HG02973 (cell line): Measurements from ENCODE around the gene ANKRD55.

Source experiments
- ATAC-seq: cut with Tn5 transposase; IDR thresholded peaks from one replicate; pipeline ENCODE4 v1.9.1; 2021; ENCODE audit warnings: moderate library complexity; ENCODE audit not compliant: unreplicated experiment

The ANKRD55 gene

GRCh38 chr5:56054666-56055065 is 178.5 kb downstream of the ANKRD55 start:
- ATAC-seq: no peak

DNA sequence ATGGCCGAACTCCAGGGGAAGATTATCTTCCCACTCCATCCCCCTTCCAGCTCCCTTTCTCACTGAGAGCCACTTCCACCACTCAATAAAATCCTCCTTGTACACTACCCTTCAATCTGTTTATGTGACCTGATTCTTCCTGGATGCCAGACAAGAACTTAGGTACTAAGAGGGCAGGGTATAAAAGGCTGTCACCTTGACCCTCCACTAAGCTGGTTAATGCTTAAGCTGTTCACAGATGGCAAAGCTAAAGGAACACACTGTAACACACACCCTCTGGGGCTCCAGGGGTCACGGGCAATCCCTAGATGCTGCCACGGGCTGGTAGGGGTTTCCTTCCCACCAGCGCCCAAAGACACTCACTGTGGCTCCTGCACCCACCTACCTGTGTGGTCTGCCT is 179.8 kb downstream of the ANKRD55 start:
- no peak for ATAC-seq

DNA sequence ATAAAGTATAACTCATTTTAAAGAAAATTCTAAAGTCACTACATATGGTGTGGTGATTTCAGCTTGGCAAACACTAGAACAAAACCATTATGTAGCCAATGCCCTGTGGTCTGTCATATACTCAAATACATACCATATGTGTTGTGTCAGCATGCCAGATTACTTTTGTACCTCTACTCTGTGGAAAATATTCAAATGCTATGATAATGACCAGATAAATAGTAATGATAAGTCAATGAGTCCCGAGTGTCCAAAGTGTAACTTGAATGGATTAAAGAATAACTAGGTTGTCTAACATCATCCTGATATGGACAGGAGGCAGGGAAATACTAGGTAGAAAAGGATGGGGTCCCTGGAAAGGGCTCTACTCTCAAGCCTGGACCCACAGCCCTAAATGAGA is 180.4 kb downstream of the ANKRD55 start:
- no peak for ATAC-seq

DNA sequence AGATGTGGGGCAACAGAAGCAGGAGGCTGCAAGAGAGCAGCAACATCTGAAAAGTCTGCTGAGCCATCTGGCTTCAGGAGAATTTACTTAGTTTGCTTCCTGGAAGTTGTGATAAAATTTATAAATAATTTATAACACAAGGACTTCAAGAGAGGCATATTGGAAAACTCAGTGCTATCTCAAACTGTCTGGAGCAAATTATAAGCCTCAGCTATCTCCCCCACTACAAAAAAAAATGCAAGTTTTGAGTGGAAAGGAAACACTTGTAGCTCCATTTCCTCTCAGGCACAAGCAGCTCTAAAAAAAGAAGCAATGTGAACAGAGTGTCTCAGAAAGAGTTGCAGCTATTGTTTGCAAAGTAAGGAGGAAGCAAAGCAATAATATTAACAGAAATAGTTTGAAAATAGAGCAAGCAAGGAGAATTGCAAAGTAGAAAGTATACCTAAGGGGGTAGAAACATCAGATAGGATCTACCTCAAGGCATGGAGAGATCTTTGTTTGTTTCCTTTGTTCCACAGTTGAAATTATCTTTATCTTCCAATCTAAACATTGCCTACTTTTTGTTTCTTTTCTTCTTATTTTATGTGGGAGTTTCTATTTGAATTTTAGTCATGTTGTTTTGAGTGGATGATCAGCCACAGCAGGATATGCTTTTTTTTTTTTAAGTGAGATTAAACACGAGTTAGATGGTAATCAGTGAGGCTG is 182.4 kb downstream of the ANKRD55 start:
- ATAC-seq: no peak
